H1 (cell line): Measurements from ENCODE around the gene OSCAR. TPM values are rescaled to one million over a fixed set of nuclear protein-coding genes. Genes with fewer than 3 reads are reported as not detected.

Experiments used
- CTCF ChIA-PET: fragments of 300-600 bp; sonication (Branson Sonifier 250); formaldehyde crosslinking; loops from one replicate; lab custom pipeline; 2021; ENCODE audit not compliant: partially characterized antibody; lab: Charles Lee
- POLR2A ChIA-PET: fragments of 300-600 bp; sonication (Branson Sonifier 250); formaldehyde crosslinking; loops from one replicate; lab custom pipeline; 2021; ENCODE audit warnings: inconsistent platforms; ENCODE audit not compliant: partially characterized antibody; lab: Charles Lee
- DNase-seq, 2 experiments: peaks; one replicate each; pipeline versions ENCODE4 v3.0.0 to v3.0.0-alpha.2; 2010 to 2022; ENCODE audit warnings: low spot score in 2 of 2, low read depth in 1 of 2, mixed read lengths in 1 of 2
- FAIRE-seq: peaks from 2 replicates; lab custom pipeline; 2011; peaks lifted over from hg19 to GRCh38; lab: Jason Lieb, UNC
- H2AFZ ChIP-seq: 2 replicates; pipeline ENCODE4 v1.8.1; 2012; ENCODE audit warnings: low read length, inconsistent platforms
- H2AK5ac ChIP-seq: 2 replicates; pipeline ENCODE4 v1.6.1; 2013; ENCODE audit warnings: low read depth, low read length
- H2BK120ac ChIP-seq: replicated peaks from 2 replicates; pipeline ENCODE3; 2013; ENCODE audit warnings: low read depth, low read length, inconsistent platforms
- H2BK12ac ChIP-seq: 2 replicates; pipeline ENCODE4 v1.6.1; 2013; ENCODE audit warnings: low read depth, low read length
- H2BK15ac ChIP-seq: 2 replicates; pipeline ENCODE4 v1.6.1; 2013; ENCODE audit warnings: low read length
- H2BK20ac ChIP-seq: 2 replicates; pipeline ENCODE4 v1.6.1; 2013; ENCODE audit warnings: low read length
- H2BK5ac ChIP-seq: 2 replicates; pipeline ENCODE4 v1.6.1; 2013; ENCODE audit warnings: low read depth, low read length
- H3K14ac ChIP-seq: 2 replicates; pipeline ENCODE4 v1.6.1; 2013; ENCODE audit warnings: inconsistent platforms; ENCODE audit not compliant: insufficient read length
- H3K18ac ChIP-seq: 2 replicates; pipeline ENCODE4 v1.6.1; 2013; ENCODE audit warnings: low read length; ENCODE audit errors: extremely low read depth
- H3K23ac ChIP-seq: 2 replicates; pipeline ENCODE4 v1.6.1; 2013; ENCODE audit warnings: inconsistent platforms; ENCODE audit not compliant: insufficient read length
- H3K23me2 ChIP-seq: 2 replicates; pipeline ENCODE4 v1.6.1; 2013; ENCODE audit warnings: low read depth, low read length
- H3K27ac ChIP-seq: 2 replicates; pipeline ENCODE4 v1.6.1; 2011; ENCODE audit warnings: low read depth, low read length, inconsistent platforms
- H3K27me3 ChIP-seq, 4 experiments: replicated peaks in 1 of 4; 1 replicate in 1 of 4; 2 replicates in 3 of 4; pipeline versions ENCODE4 v1.6.1 to v1.8.1; 2011 to 2013; ENCODE audit warnings: low read length in 3 of 4, mild to moderate bottlenecking in 3 of 4, inconsistent platforms in 2 of 4, mixed read lengths in 2 of 4, moderate library complexity in 1 of 4; ENCODE audit not compliant: control insufficient read depth in 3 of 4, insufficient read depth in 3 of 4; ENCODE audit errors: extremely low read depth in 1 of 4
- H3K36me3 ChIP-seq, 4 experiments: 2 replicates each; pipeline versions ENCODE4 v1.6.1 to v1.8.1; 2011 to 2013; ENCODE audit warnings: mild to moderate bottlenecking in 4 of 4, low read length in 3 of 4, moderate library complexity in 2 of 4, control low read depth in 1 of 4, inconsistent platforms in 1 of 4; ENCODE audit not compliant: insufficient read depth in 4 of 4, control insufficient read depth in 2 of 4
- H3K4ac ChIP-seq: replicated peaks from 2 replicates; pipeline ENCODE3; 2013; ENCODE audit warnings: low read length, low read depth, mixed read lengths, inconsistent platforms; ENCODE audit not compliant: insufficient read length
- H3K4me1 ChIP-seq, 4 experiments: replicated peaks in 1 of 4; 1 replicate in 1 of 4; 2 replicates in 3 of 4; pipeline versions ENCODE4 v1.6.1 to v1.8.1; 2011 to 2013; ENCODE audit warnings: low read length in 3 of 4, inconsistent platforms in 2 of 4, mixed read lengths in 1 of 4; ENCODE audit not compliant: insufficient read depth in 4 of 4, control insufficient read depth in 3 of 4
- H3K4me2 ChIP-seq, 2 experiments: 2 replicates each; pipeline versions ENCODE4 v1.6.1 to v1.8.1; 2011 to 2013; ENCODE audit warnings: low read depth in 2 of 2, low read length in 2 of 2, control low read depth in 1 of 2, inconsistent platforms in 1 of 2, mild to moderate bottlenecking in 1 of 2; ENCODE audit not compliant: insufficient read depth in 1 of 2
- H3K4me3 ChIP-seq, 4 experiments: fragments of 200-600, 300-600 bp in 1 of 4; sonication (generic), shearing (Covaris generic), sonication (Bioruptor Twin) in 1 of 4; 2 replicates each; pipeline versions ENCODE4 v1.5.1 to v1.8.1; 2011 to 2016; ENCODE audit warnings: low read length in 4 of 4, low read depth in 3 of 4, control low read depth in 2 of 4, inconsistent platforms in 2 of 4, mild to moderate bottlenecking in 2 of 4, mixed read lengths in 1 of 4, moderate library complexity in 1 of 4; ENCODE audit not compliant: insufficient read depth in 2 of 4; ENCODE audit errors: extremely low read depth in 1 of 4
- H3K56ac ChIP-seq: replicated peaks from 2 replicates; pipeline ENCODE3; 2013; ENCODE audit warnings: low read depth, mild to moderate bottlenecking, mixed read lengths, low read length, inconsistent platforms; ENCODE audit not compliant: insufficient read length
- H3K79me1 ChIP-seq: 2 replicates; pipeline ENCODE4 v1.6.1; 2013; ENCODE audit warnings: low read depth, low read length, control low read depth
- H3K79me2 ChIP-seq, 2 experiments: 2 replicates each; pipeline versions ENCODE4 v1.6.1 to v1.8.1; 2012 to 2013; ENCODE audit warnings: low read length in 2 of 2, mild to moderate bottlenecking in 2 of 2, inconsistent platforms in 1 of 2; ENCODE audit not compliant: insufficient read depth in 2 of 2, control insufficient read depth in 1 of 2
- H3K9ac ChIP-seq, 4 experiments: replicated peaks in 1 of 4; 1 replicate in 1 of 4; 2 replicates in 3 of 4; pipeline versions ENCODE4 v1.6.1 to v1.8.1; 2011 to 2013; ENCODE audit warnings: low read depth in 3 of 4, low read length in 3 of 4, control low read depth in 2 of 4, mild to moderate bottlenecking in 2 of 4, moderate library complexity in 2 of 4, inconsistent platforms in 1 of 4; ENCODE audit errors: extremely low read depth in 1 of 4
- H3K9me3 ChIP-seq, 2 experiments: 2 replicates each; pipeline versions ENCODE4 v1.6.1 to v1.8.1; 2012 to 2013; ENCODE audit warnings: mild to moderate bottlenecking in 2 of 2, moderate library complexity in 2 of 2, control low read depth in 1 of 2, inconsistent platforms in 1 of 2, low read depth in 1 of 2, low read length in 1 of 2, mixed read lengths in 1 of 2; ENCODE audit not compliant: insufficient read depth in 2 of 2
- H4K20me1 ChIP-seq, 2 experiments: replicated peaks in 1 of 2; 2 replicates each; pipeline versions ENCODE3 to v1.8.1; 2011 to 2013; ENCODE audit warnings: inconsistent platforms in 2 of 2, low read length in 2 of 2, mild to moderate bottlenecking in 1 of 2; ENCODE audit not compliant: insufficient read depth in 2 of 2, control insufficient read depth in 1 of 2
- H4K5ac ChIP-seq: 2 replicates; pipeline ENCODE4 v1.6.1; 2013; ENCODE audit warnings: low read length, low read depth, mixed read lengths, inconsistent platforms; ENCODE audit not compliant: insufficient read length
- H4K8ac ChIP-seq: 2 replicates; pipeline ENCODE4 v1.8.0; 2013; ENCODE audit warnings: mild to moderate bottlenecking, moderate library complexity, low read length, inconsistent platforms; ENCODE audit not compliant: insufficient read depth; ENCODE audit errors: extremely low read depth
- H4K91ac ChIP-seq: replicated peaks from 2 replicates; pipeline ENCODE3; 2013; ENCODE audit warnings: low read length, mixed read lengths, inconsistent platforms; ENCODE audit not compliant: insufficient read length
- FOSL1 ChIP-seq: IDR thresholded peaks from 2 replicates; pipeline ENCODE4 v1.6.1; 2011; ENCODE audit warnings: mild to moderate bottlenecking, low read depth, low read length, moderate library complexity; ENCODE audit not compliant: insufficient read depth
- NRF1 ChIP-seq: IDR thresholded peaks from 2 replicates; pipeline ENCODE4 v1.6.1; 2011; ENCODE audit warnings: mild to moderate bottlenecking, low read depth, low read length, improper control_type of control experiment
- POLR2AphosphoS5 ChIP-seq: IDR thresholded peaks from 2 replicates; pipeline ENCODE4 v1.6.1; 2011; ENCODE audit warnings: low read depth, low read length
- TBP ChIP-seq: IDR thresholded peaks from 2 replicates; pipeline ENCODE4 v1.6.1; 2011; ENCODE audit warnings: low read depth, low read length, improper control_type of control experiment
- WGBS, 2 experiments: shearing (Covaris generic) in 1 of 2; methylation state at CpG; one replicate each; pipeline versions ENCODE4 v1.1.6 to v1.1.7; 2013 to 2015; ENCODE audit warnings: low lambda C conversion rate in 2 of 2, mixed read lengths in 2 of 2, inconsistent platforms in 1 of 2, low coverage in 1 of 2, missing lambda C conversion rate in 1 of 2; ENCODE audit not compliant: insufficient replicate concordance in 2 of 2, insufficient coverage in 1 of 2, insufficient read length in 1 of 2; ENCODE audit errors: extremely low coverage in 1 of 2, missing lambda C conversion rate in 1 of 2; 5-methylcytosine and 5-hydroxymethylcytosine counted together
- polyA plus RNA-seq, 7 experiments: library from polyadenylated mRNA; depleted of rRNA in 3 of 7; stranded (reverse) in 5 of 7; unstranded in 2 of 7; fragments of >200 nt in 5 of 7; fragments of 200-250 nt in 2 of 7; gene quantifications; 1 replicate in 5 of 7; 2 replicates in 1 of 7; 4 replicates in 1 of 7; pipeline versions ENCODE4 v1.2.1 to v1.2.3, GENCODE V29; 2011 to 2013; ENCODE audit warnings: missing spikeins in 2 of 7, mixed read lengths in 2 of 7
- total RNA-seq: library from RNA; stranded (reverse); fragmentation: NEBNext Ultra II Directional; extraction: Animal tissue kit (Norgen Biotek cat#: 25700); gene quantifications from 2 replicates; pipeline ENCODE4 v1.2.1, GENCODE V29; 2021

OSCAR gene
- total and polyA plus RNA-seq, 2 of the 8 experiments (the other 6 are each of a cell fraction or from before 2014, with no cell fraction given) = 1.1 TPM

- CTCF ChIA-PET = no interaction called here
- WGBS, 2 experiments = 82% methylated on average over 5 of the region's 5 CpGs; no CpG with 5 or more reads in 1 of the 2 experiments
- POLR2A ChIA-PET = no interaction called here
Observed at GRCh38 chr19:54069470-54069869, 31.1 kb downstream of the OSCAR start.

More at GRCh38 chr19:54069470-54069869, 31.1 kb downstream of the OSCAR start:
- Histone ChIP-seq H4K91ac (no peak overlapping the region), H3K18ac (no peak overlapping the region; the same call in 1 of the 2 replicates), H3K4me1 (no peaks in the 10 kb centered on the region), H3K79me2 (no peaks in the 10 kb centered on the region), H3K4ac (no peak overlapping the region), H3K56ac (no peak overlapping the region), H2BK120ac (no peak overlapping the region), H3K27me3 (no peaks in the 10 kb centered on the region; a peak in 1 of 7 replicates), H2BK20ac (no peak overlapping the region), H4K20me1 (no peaks in the 10 kb centered on the region), H2BK12ac (no peak overlapping the region), H2AFZ (no peak overlapping the region), H3K4me3 (no peak overlapping the region), H4K5ac (no peak overlapping the region), H2AK5ac (no peak overlapping the region), H3K36me3 (no peaks in the 10 kb centered on the region), H3K4me2 (no peak overlapping the region), H3K9ac (no peak overlapping the region), H2BK15ac (no peak overlapping the region), H3K23ac (no peak overlapping the region), H3K27ac (no peak overlapping the region), H3K14ac (no peak overlapping the region), H3K79me1 (no peaks in the 10 kb centered on the region), H3K23me2 (no peaks in the 10 kb centered on the region), H4K8ac (no peak overlapping the region), H3K9me3 (no peaks in the 10 kb centered on the region), H2BK5ac (no peak overlapping the region)
- no peak for TF ChIP-seq POLR2AphosphoS5
- no peak for TF ChIP-seq TBP
- no peak for TF ChIP-seq FOSL1
- TF ChIP-seq NRF1 = no peak
- FAIRE-seq (no peak), DNase-seq (no peak)
